ENCODE results near the gene NPRL2.

Gene NPRL2

DNA sequence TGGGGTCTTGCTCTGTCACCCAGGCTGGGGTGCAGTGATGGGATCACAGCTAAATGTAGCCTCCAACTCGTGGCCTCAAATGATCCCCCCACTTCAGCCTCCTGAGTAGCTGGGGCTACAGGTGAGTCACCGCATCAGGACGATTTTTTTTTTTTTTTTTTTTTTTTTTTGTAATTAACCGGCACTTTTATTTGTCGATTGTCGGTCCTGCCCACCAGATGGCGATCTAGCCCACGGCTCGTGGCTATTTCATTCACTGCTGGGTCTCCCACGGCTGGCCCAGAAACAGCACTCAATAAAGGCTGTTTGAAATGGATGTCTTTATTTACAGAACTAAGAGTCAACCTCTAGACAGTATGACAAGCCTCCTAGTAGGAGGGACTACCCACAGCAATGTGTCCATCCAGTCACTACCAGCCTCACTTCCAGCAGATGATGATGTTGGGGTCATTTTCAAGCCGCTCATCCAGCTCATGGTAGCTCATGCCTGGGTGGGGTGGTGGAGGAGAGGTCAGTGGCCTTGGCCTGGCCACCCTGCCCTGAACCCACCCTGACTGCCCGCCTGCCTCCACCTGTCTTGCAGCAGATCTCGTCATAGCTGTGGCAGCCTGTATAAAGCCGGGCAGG, 3.3 kb downstream of the NPRL2 start:
- TF ChIP-seq FOXM1 (IDR thresholded peaks at IDR 0.05; ENCODE audit: borderline replicate concordance, low read depth) (no peak), RAD21 (IDR thresholded peaks at IDR 0.05; ENCODE audit: low read depth) (peak; percentile 74)
- TF ChIP-seq, protein P1, sequence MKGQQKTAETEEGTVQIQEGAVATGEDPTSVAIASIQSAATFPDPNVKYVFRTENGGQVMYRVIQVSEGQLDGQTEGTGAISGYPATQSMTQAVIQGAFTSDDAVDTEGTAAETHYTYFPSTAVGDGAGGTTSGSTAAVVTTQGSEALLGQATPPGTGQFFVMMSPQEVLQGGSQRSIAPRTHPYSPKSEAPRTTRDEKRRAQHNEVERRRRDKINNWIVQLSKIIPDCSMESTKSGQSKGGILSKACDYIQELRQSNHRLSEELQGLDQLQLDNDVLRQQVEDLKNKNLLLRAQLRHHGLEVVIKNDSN (IDR thresholded peaks at IDR 0.05): no peak

DNA sequence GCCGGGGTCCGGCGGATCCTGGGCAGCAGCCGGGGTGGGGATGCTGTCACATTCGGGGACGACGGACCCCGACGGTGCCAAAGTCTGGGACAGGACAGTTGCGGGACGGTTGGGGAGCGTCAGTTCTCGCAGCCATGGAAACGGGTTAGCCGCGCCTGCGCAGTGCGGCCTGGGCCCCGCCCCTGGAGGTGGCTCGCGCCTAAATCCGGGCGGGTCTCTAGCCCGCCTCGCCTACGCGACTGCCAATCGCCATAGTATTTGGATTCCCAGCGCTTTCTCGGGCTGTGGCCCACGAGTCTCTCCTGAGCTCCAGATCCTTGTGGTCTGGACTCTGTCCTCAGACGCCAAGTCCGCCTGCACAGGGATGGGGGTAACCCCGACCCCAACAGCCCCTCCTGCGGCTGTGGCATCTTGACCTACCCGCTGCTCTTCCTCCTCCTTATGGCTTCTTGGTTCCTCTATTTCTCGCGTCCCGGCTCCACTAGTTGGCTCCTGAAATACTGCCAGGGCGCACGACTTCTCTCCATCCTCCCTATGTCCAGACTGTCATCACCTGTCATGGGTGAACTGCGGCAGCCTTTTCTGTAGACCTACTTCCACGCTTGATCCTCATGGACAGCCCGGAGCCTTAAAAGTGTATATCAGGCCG, 4.9 kb downstream of the NPRL2 start, which contains the start of gene ZMYND10:
Gene ZMYND10, minus strand, starts transcription at position 147 of the 649 bp plus-strand sequence. CDS start 153 bp downstream, outside the sequence.
- TF ChIP-seq, protein P1 (IDR thresholded peaks at IDR 0.05): no peak
- TF ChIP-seq, protein P2, sequence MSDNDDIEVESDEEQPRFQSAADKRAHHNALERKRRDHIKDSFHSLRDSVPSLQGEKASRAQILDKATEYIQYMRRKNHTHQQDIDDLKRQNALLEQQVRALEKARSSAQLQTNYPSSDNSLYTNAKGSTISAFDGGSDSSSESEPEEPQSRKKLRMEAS (IDR thresholded peaks at IDR 0.05): no peak
- TF ChIP-seq TEAD4 (IDR thresholded peaks at IDR 0.05): no peak
- TF ChIP-seq, protein P3, sequence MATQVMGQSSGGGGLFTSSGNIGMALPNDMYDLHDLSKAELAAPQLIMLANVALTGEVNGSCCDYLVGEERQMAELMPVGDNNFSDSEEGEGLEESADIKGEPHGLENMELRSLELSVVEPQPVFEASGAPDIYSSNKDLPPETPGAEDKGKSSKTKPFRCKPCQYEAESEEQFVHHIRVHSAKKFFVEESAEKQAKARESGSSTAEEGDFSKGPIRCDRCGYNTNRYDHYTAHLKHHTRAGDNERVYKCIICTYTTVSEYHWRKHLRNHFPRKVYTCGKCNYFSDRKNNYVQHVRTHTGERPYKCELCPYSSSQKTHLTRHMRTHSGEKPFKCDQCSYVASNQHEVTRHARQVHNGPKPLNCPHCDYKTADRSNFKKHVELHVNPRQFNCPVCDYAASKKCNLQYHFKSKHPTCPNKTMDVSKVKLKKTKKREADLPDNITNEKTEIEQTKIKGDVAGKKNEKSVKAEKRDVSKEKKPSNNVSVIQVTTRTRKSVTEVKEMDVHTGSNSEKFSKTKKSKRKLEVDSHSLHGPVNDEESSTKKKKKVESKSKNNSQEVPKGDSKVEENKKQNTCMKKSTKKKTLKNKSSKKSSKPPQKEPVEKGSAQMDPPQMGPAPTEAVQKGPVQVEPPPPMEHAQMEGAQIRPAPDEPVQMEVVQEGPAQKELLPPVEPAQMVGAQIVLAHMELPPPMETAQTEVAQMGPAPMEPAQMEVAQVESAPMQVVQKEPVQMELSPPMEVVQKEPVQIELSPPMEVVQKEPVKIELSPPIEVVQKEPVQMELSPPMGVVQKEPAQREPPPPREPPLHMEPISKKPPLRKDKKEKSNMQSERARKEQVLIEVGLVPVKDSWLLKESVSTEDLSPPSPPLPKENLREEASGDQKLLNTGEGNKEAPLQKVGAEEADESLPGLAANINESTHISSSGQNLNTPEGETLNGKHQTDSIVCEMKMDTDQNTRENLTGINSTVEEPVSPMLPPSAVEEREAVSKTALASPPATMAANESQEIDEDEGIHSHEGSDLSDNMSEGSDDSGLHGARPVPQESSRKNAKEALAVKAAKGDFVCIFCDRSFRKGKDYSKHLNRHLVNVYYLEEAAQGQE (IDR thresholded peaks at IDR 0.05; ENCODE audit: low read depth): no peak
- TF ChIP-seq EGR1 (IDR thresholded peaks at IDR 0.05): no peak
- no peak for TF ChIP-seq EP300 (IDR thresholded peaks at IDR 0.05; ENCODE audit: borderline replicate concordance)
- TF ChIP-seq YY1 (IDR thresholded peaks at IDR 0.05; ENCODE audit: low read depth): no peak

DNA sequence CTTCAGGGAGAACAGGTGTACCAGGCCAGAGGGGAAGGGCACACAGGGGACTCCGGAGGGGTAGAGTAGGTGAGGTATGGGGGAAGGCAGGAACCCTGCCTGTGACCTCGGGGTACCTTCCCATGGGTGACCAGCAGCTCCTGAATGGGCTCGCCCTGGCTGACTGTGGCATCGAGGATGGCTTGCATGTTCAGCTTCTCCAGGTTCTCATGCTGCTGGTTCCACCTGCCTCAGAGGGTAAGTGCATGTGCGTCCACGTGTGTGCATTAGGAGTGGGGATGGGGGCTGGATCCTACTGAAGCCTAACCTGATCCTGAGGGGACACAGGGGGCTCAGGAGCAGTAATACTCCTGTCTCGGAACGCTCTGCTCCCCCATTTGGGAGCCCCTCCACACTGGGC, 5.6 kb downstream of the NPRL2 start:
- TF ChIP-seq NFIC (IDR thresholded peaks at IDR 0.05) (no peak), YY1 (IDR thresholded peaks at IDR 0.05; ENCODE audit: low read depth) (no peak), TAF1 (IDR thresholded peaks at IDR 0.05; ENCODE audit: low read depth) (no peak), CEBPB (IDR thresholded peaks at IDR 0.05) (no peak)
- TF ChIP-seq, protein P3 (IDR thresholded peaks at IDR 0.05; ENCODE audit: low read depth): no peak
- TF ChIP-seq, protein P1 (IDR thresholded peaks at IDR 0.05): no peak

DNA sequence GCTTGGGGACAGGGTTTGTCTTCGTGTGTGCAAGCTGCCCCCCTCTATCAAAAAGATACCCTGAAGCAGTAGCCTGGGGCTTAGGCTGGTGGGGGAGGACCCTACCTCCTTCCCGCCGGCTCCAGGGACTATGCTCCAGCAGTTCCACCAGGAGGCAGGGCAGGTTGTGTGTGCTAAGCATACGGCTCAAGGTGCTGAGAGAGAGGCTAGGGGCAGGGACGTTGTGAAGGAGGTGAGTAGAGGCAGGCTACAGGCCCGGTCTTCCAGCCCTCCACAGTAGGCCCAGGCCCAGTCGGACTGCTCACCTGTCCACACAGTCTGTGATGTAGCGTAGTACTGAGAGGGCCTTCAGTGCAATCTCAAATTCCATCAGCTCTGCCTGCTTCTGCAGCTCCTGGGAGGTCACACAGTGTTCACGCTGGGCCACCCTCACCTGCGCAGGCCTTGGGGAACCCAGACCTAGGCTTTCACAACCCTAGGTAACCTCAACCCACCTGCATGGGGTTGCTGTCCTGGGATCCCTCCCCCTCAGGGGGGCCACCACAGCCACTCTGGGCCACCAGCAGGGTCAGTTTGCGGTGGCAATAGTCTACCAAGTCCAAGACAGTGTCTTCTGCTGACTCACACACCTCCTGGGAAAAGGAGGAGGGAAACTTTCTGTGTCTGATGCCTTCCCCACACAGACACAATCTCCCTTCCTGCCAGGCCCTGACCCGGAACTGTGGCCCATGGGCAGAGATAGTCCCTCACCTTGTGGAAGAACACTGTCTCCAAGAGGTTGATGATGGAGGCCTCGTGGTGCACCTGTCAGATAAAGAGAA, 7.6 kb downstream of the NPRL2 start:
- no peak for TF ChIP-seq ZBTB7A (IDR thresholded peaks at IDR 0.05; ENCODE audit: low read depth)
- TF ChIP-seq EP300 (IDR thresholded peaks at IDR 0.05; ENCODE audit: borderline replicate concordance): no peak
- TF ChIP-seq, protein P1 (IDR thresholded peaks at IDR 0.05): no peak
- TF ChIP-seq RAD21 (IDR thresholded peaks at IDR 0.05; ENCODE audit: low read depth): no peak
- no peak for TF ChIP-seq TEAD4 (IDR thresholded peaks at IDR 0.05)
- TF ChIP-seq, protein P3 (IDR thresholded peaks at IDR 0.05; ENCODE audit: low read depth): no peak
- no peak for TF ChIP-seq TAF1 (IDR thresholded peaks at IDR 0.05; ENCODE audit: low read depth)
- TF ChIP-seq TCF12 (IDR thresholded peaks at IDR 0.05; ENCODE audit: low read depth): no peak
- TF ChIP-seq, protein P2 (IDR thresholded peaks at IDR 0.05): no peak
- no peak for TF ChIP-seq CEBPB (IDR thresholded peaks at IDR 0.05)
- no peak for TF ChIP-seq NFIC (IDR thresholded peaks at IDR 0.05)
- TF ChIP-seq YY1 (IDR thresholded peaks at IDR 0.05; ENCODE audit: low read depth): no peak
- TF ChIP-seq EGR1 (IDR thresholded peaks at IDR 0.05): no peak
- TF ChIP-seq CREB1 (IDR thresholded peaks at IDR 0.05; ENCODE audit: low read depth): no peak
- no peak for TF ChIP-seq FOXM1 (IDR thresholded peaks at IDR 0.05; ENCODE audit: borderline replicate concordance, low read depth)

Measured in Ishikawa (cell line).